Activated CD8-positive, alpha-beta memory T cell treated with anti-CD3 and anti-CD28 coated beads, Interleukin-2, amount 10 ng/mL, durations not matched to agents 7 days and 5 days (primary cell): Measurements from ENCODE around the gene KRTAP12-3. TPM values are rescaled to one million over a fixed set of nuclear protein-coding genes. Genes with fewer than 3 reads are reported as not detected.

Experiments
- total RNA-seq, 2 experiments: library from RNA; stranded (reverse); gene quantifications; one replicate each; pipeline ENCODE4 v1.2.3, GENCODE V29; 2021

Gene KRTAP12-3
- total RNA-seq, 2 experiments from 2014 or later, result not detected

Other genes starting within 250 kb of the KRTAP12-3 start
- gene LRRC3, start 202.4 kb upstream of the KRTAP12-3 start, total RNA-seq, result 1 to 10 TPM; 2.3 to 3.9 TPM
- gene KRTAP10-1, start 117.7 kb upstream of the KRTAP12-3 start, total RNA-seq, result not detected
- gene KRTAP10-2, start 106.4 kb upstream of the KRTAP12-3 start, total RNA-seq, result not detected
- gene KRTAP10-3, start 99.1 kb upstream of the KRTAP12-3 start, total RNA-seq, result not detected
- gene KRTAP10-4, start 84.2 kb upstream of the KRTAP12-3 start, total RNA-seq, result not detected
- not detected for gene KRTAP10-5, start 77.3 kb upstream of the KRTAP12-3 start, total RNA-seq
- gene KRTAP10-6, start 65.4 kb upstream of the KRTAP12-3 start, total RNA-seq, result not detected
- not detected for gene KRTAP10-7, start 57.3 kb upstream of the KRTAP12-3 start, total RNA-seq
- gene KRTAP10-8, start 45.9 kb upstream of the KRTAP12-3 start, total RNA-seq, result not detected
- not detected for gene KRTAP10-9, start 30.8 kb upstream of the KRTAP12-3 start, total RNA-seq
- not detected for gene KRTAP10-10, start 20.6 kb upstream of the KRTAP12-3 start, total RNA-seq
- gene KRTAP10-11, start 11.5 kb upstream of the KRTAP12-3 start, total RNA-seq, result not detected
- gene KRTAP12-4, start 3.3 kb upstream of the KRTAP12-3 start, total RNA-seq, result not detected
- gene KRTAP12-2, start 9.0 kb downstream of the KRTAP12-3 start, total RNA-seq, result not detected
- gene KRTAP12-1, start 24.2 kb downstream of the KRTAP12-3 start, total RNA-seq, result not detected
- not detected for gene KRTAP10-12, start 39.2 kb downstream of the KRTAP12-3 start, total RNA-seq
- not detected for gene TSPEAR, start 53.6 kb downstream of the KRTAP12-3 start, total RNA-seq
- gene UBE2G2, start 143.9 kb downstream of the KRTAP12-3 start, total RNA-seq, result 100 to 1,000 TPM; 103 to 121 TPM
- 10 to 100 TPM; 86.1 to 93.7 TPM for gene SUMO3, start 160.1 kb downstream of the KRTAP12-3 start, total RNA-seq
- gene PTTG1IP, start 215.8 kb downstream of the KRTAP12-3 start, total RNA-seq, result 10 to 100 TPM; 46.0 to 49.9 TPM